Thyroid gland (tissue), 4 donors: ENCODE results near the gene FKBP2. TPM values are rescaled to one million over a fixed set of nuclear protein-coding genes. Genes with fewer than 3 reads are reported as not detected.

Source experiments
- DNase-seq, 2 donors: peaks; one replicate each; pipeline ENCODE4 v3.0.0-alpha.2; 2019
- H3K27ac ChIP-seq, 3 donors: fragments of 200-600 bp; sonication (generic); 1 replicate in 2 of 3; 2 replicates in 1 of 3; pipeline ENCODE4 v1.5.1; 2016 to 2019; ENCODE audit warnings: mild to moderate bottlenecking in 1 of 3, moderate library complexity in 1 of 3
- H3K27me3 ChIP-seq: fragments of 200-600 bp; sonication (generic); one replicate; pipeline ENCODE4 v1.5.1; 2019
- H3K36me3 ChIP-seq, 2 donors: fragments of 200-600 bp; sonication (generic); one replicate each; pipeline ENCODE4 v1.5.1; 2016 to 2019
- H3K4me1 ChIP-seq, 2 donors: fragments of 200-600 bp; sonication (generic); one replicate each; pipeline ENCODE4 v1.5.1; 2017 to 2019
- H3K4me3 ChIP-seq, 3 donors: fragments of 200-600 bp; sonication (generic); replicated peaks in 1 of 3; 1 replicate in 2 of 3; 2 replicates in 1 of 3; pipeline ENCODE4 v1.5.1; 2016; ENCODE audit warnings: mild to moderate bottlenecking in 1 of 3
- H3K9me3 ChIP-seq: fragments of 200-600 bp; sonication (generic); one replicate; pipeline ENCODE4 v1.5.1; 2017
- POLR2A ChIP-seq, 2 donors: fragments of 450-650 bp; IDR thresholded peaks; one replicate each; pipeline ENCODE4 v1.6.1; 2017; ENCODE audit warnings: antibody characterized with exemption in 2 of 2, mild to moderate bottlenecking in 2 of 2, moderate library complexity in 1 of 2
- WGBS, 2 donors: methylation state at CpG; one replicate each; pipeline ENCODE4 v1.1.5; 2017; 5-methylcytosine and 5-hydroxymethylcytosine counted together
- intact Hi-C: fragments of 100-400 bp; cut with DNase I; formaldehyde crosslinking; loops from one replicate; pipeline ENCODE4 v1.15.1; 2023
- total RNA-seq, 4 donors: library from RNA; depleted of rRNA; stranded (reverse); fragments of >200 nt; gene quantifications; one replicate each; pipeline ENCODE4 v1.2.3, GENCODE V29; 2016
- TF ChIP-seq, protein P1 (sequence below), 6 experiments: fragments of 200-600 bp in 3 of 6; fragments of 450-650 bp in 3 of 6; sonication (generic) in 3 of 6; IDR thresholded peaks; one replicate each; pipeline ENCODE4 v1.5.1; 2016 to 2019; ENCODE audit warnings: antibody characterized with exemption in 6 of 6, mild to moderate bottlenecking in 2 of 6, inconsistent platforms in 1 of 6, moderate library complexity in 1 of 6

The FKBP2 gene
- total RNA-seq, 4 donors from 2014 or later, result 107 to 271 (median 196) TPM

DNA sequence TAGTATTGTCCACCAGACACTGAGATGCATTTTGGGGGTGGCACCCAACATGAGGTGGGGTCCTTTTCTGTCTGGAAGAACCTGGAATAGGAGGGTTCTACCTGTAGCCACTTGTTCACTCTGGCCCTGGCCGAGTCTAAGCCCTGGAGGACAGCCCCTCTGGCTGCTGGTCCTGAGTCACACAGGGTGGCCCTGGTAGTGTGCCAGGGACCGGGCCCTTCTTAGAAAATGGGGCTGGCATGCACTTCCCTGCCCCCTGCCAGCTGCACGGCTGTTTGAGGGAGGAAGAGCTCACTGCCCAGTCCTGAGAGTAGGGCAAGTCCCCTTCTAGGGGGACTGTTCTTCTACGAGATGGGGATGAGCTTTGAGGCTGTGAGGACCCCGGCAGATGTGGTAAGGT is 12.6 kb downstream of the FKBP2 start:
- intact Hi-C loops, result no loop called here
- 69 to 76% methylated on average over 4 to 5 of the region's 5 CpGs for WGBS, 2 donors
- DNase-seq, result peak; percentile 45 to 54

DNA sequence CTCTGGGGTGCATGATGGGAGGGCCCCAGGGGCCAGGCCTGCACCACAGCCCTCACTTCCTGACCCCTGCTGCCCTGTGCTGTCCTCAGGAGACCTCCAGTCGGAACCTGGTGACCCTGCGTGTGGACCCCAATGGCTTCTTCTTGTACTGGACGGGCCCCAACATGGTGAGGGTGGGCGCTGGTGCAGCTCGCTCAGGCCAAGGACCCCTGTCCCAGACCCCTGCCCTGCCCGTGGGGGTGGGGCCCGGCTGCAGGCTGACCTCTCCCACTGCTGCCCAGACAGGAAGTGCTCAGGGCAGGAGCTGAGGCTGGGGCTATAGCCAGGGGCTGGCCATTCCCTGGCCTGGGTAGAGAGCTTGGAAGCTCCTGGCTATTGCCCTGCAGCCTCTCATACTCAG is 13.4 kb downstream of the FKBP2 start:
- Histone ChIP-seq H3K36me3 (peaks cover 11 to 20% of the 10 kb centered on the region in 2 donors), H3K4me1 (peaks cover 25% of the 10 kb centered on the region in 2 donors), H3K9me3 (no peaks in the 10 kb centered on the region), H3K27me3 (no peaks in the 10 kb centered on the region), H3K4me3 (no peak overlapping the region), H3K27ac (no peak overlapping the region)
- intact Hi-C loops, result no loop called here
- 89 to 96% methylated on average over 6 to 7 of the region's 7 CpGs for WGBS, 2 donors
- TF ChIP-seq, protein P1, sequence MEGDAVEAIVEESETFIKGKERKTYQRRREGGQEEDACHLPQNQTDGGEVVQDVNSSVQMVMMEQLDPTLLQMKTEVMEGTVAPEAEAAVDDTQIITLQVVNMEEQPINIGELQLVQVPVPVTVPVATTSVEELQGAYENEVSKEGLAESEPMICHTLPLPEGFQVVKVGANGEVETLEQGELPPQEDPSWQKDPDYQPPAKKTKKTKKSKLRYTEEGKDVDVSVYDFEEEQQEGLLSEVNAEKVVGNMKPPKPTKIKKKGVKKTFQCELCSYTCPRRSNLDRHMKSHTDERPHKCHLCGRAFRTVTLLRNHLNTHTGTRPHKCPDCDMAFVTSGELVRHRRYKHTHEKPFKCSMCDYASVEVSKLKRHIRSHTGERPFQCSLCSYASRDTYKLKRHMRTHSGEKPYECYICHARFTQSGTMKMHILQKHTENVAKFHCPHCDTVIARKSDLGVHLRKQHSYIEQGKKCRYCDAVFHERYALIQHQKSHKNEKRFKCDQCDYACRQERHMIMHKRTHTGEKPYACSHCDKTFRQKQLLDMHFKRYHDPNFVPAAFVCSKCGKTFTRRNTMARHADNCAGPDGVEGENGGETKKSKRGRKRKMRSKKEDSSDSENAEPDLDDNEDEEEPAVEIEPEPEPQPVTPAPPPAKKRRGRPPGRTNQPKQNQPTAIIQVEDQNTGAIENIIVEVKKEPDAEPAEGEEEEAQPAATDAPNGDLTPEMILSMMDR (IDR thresholded peaks at IDR 0.05), result no peak
- no peak for TF ChIP-seq POLR2A (IDR thresholded peaks at IDR 0.05)
- no peak for DNase-seq

More for the DNA sequence above, 12.6 kb downstream of the FKBP2 start:
- Histone ChIP-seq H3K4me3 (no peak overlapping the region), H3K4me1 (peaks cover 25% of the 10 kb centered on the region in 2 donors), H3K27ac (no peak overlapping the region), H3K27me3 (no peaks in the 10 kb centered on the region), H3K36me3 (peaks cover 4 to 12% of the 10 kb centered on the region in 2 donors), H3K9me3 (no peaks in the 10 kb centered on the region)
- TF ChIP-seq, protein P1 (IDR thresholded peaks at IDR 0.05), result no peak
- TF ChIP-seq POLR2A (IDR thresholded peaks at IDR 0.05), result no peak

DNA sequence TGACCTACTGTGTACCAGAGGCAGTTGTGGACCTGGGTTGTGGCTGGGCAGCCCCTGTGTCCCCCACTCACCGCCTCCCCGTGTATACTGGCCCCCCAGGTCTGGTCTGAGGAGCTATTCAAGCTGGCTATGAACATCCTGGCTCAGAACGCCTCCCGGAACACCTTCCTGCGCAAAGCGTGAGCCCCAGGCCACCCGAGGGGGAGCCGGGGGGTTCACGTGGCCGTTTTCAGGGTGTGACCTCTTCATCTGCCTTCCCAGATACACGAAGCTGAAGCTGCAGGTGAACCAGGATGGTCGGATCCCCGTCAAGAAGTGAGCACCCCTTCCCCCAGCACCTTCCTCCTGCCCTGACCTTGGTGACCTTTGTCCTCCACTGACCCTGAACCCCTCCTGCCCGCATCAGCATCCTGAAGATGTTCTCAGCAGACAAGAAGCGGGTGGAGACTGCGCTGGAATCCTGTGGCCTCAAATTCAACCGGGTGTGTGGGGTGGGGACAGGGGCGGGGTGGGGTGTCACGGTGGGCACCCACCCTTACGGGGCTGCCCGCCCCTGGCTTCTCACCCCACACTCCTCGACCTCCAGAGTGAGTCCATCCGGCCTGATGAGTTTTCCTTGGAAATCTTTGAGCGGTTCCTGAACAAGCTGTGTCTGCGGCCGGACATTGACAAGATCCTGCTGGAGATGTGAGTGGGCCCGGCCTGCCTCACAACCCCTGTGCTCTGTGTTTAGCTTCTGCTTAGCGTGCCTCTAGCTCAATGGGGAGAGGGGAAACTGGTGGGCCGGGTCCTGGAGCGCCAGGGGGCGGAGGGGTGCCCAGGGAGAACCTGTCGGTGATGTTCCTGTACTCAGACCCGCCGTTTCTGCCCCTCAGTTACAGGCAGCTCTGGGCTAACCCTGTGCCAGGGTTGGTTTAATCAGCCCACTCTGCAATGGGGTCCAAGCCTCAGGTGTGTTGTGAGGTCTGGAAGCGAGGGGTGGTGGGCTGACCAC is 14.5 kb downstream of the FKBP2 start:
- no peak for DNase-seq
- H3K36me3 ChIP-seq, result peaks cover 12 to 20% of the 10 kb centered on the region in 2 donors
- no peaks in the 10 kb centered on the region for H3K27me3 ChIP-seq

DNA sequence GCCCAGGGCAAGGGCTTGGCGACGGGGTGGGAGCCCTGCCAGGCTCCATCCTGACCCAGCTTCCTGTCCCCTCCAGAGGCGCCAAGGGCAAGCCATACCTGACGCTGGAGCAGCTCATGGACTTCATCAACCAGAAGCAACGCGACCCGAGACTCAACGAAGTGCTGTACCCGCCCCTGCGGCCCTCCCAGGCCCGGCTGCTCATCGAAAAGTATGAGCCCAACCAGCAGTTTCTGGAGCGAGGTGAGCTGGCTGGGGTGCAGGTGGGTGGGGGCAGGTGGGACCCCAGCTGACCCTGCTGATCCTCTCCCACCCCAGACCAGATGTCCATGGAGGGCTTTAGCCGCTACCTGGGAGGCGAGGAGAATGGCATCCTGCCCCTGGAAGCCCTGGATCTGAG is 15.4 kb downstream of the FKBP2 start:
- Histone ChIP-seq H3K9me3 (no peaks in the 10 kb centered on the region), H3K4me1 (peaks cover 15 to 18% of the 10 kb centered on the region in 2 donors), H3K4me3 (no peak overlapping the region), H3K27me3 (no peaks in the 10 kb centered on the region), H3K36me3 (peaks cover 12 to 20% of the 10 kb centered on the region in 2 donors), H3K27ac (no peak overlapping the region)
- DNase-seq, result no peak
- TF ChIP-seq POLR2A (IDR thresholded peaks at IDR 0.05), result no peak
- TF ChIP-seq, protein P1 (IDR thresholded peaks at IDR 0.05), result no peak
- intact Hi-C loops, result no loop called here
- 90% methylated on average over 12 of the region's 15 CpGs; no CpG with 5 or more reads in 1 of the 2 donors for WGBS, 2 donors

More for the DNA sequence above, 14.5 kb downstream of the FKBP2 start:
- WGBS, 2 donors, result 95 to 98% methylated on average over 29 to 30 of the region's 35 CpGs
- Histone ChIP-seq H3K27ac (no peak overlapping the region), H3K4me1 (peaks cover 22 to 25% of the 10 kb centered on the region in 2 donors), H3K4me3 (no peak overlapping the region), H3K9me3 (no peaks in the 10 kb centered on the region)
- TF ChIP-seq, protein P1 (IDR thresholded peaks at IDR 0.05), result no peak
- TF ChIP-seq POLR2A (IDR thresholded peaks at IDR 0.05), result no peak
- intact Hi-C loops, result no loop called here

DNA sequence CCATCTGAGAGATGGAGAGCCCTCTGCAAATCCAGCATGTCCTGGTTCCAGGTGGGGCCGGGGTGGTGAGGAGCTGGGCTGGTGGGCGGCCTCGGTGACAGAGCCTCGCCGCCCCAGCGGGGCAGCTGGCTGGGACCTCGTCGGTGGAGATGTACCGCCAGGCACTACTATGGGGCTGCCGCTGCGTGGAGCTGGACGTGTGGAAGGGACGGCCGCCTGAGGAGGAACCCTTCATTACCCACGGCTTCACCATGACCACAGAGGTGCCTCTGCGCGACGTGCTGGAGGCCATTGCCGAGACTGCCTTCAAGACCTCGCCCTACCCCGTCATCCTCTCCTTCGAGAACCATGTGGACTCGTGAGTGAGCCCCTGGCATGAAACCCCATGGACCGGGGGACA is 17.5 kb downstream of the FKBP2 start:
- Histone ChIP-seq H3K9me3 (no peaks in the 10 kb centered on the region), H3K4me1 (peaks cover 0 to under 1% of the 10 kb centered on the region in 2 donors), H3K27me3 (no peaks in the 10 kb centered on the region), H3K36me3 (peaks cover 24 to 32% of the 10 kb centered on the region in 2 donors), H3K4me3 (no peak overlapping the region), H3K27ac (no peak overlapping the region)
- no peak for DNase-seq
- intact Hi-C loops, result no loop called here
- TF ChIP-seq, protein P1 (IDR thresholded peaks at IDR 0.05), result no peak
- TF ChIP-seq POLR2A (IDR thresholded peaks at IDR 0.05), result no peak
- 89 to 90% methylated on average over 15 to 24 of the region's 24 CpGs for WGBS, 2 donors
